ENCODE data around the gene APOA4. TPM values are rescaled to one million over a fixed set of nuclear protein-coding genes. Genes with fewer than 3 reads are reported as not detected.
A peak's percentile ranks its signal among the peaks of the same experiment; 100 is the strongest.

The APOA4 gene
- total RNA-seq, 2 experiments from 2014 or later, result not detected

GRCh38 chr11:116825434-116825833, 2.3 kb upstream of the APOA4 start:
- no peak overlapping the region for H3K4me3 Mint-ChIP-seq
- no peaks in the 10 kb centered on the region for H3K9me3 Mint-ChIP-seq
- no peaks in the 10 kb centered on the region for H3K36me3 Mint-ChIP-seq (ENCODE audit: low read depth)
- no peak overlapping the region for H3K27ac Mint-ChIP-seq
- CTCF ChIA-PET, result interaction anchor here (1.0 kb wide), 1 partner anchor 10 kb away, joined by 3 read pairs; no protein-coding TSS in a partner anchor
- POLR2A ChIA-PET, result no interaction called here
- H3K27me3 Mint-ChIP-seq, result no peaks in the 10 kb centered on the region
- no peak for DNase-seq
- H3K4me1 Mint-ChIP-seq, result no peaks in the 10 kb centered on the region

GRCh38 chr11:116822575-116822974, 529 bp downstream of the APOA4 start:
- POLR2A ChIA-PET, result no interaction called here
- Mint-ChIP-seq H3K27me3 (no peaks in the 10 kb centered on the region), H3K4me1 (no peaks in the 10 kb centered on the region), H3K4me3 (no peak overlapping the region), H3K9me3 (no peaks in the 10 kb centered on the region), H3K36me3 (ENCODE audit: low read depth) (no peaks in the 10 kb centered on the region), H3K27ac (no peak overlapping the region)
- DNase-seq, result no peak
- CTCF ChIA-PET, result interaction anchor here (1.1 to 2.4 kb wide), 4 partner anchors 13 to 405 kb away, joined by 3 to 14 read pairs (median 4); no protein-coding TSS in a partner anchor

- Mint-ChIP-seq H3K36me3 (ENCODE audit: low read depth) (no peaks in the 10 kb centered on the region), H3K27ac (no peak overlapping the region), H3K9me3 (no peaks in the 10 kb centered on the region), H3K4me1 (no peaks in the 10 kb centered on the region), H3K27me3 (no peaks in the 10 kb centered on the region), H3K4me3 (no peak overlapping the region)
- ChIA-PET POLR2A (no interaction called here), CTCF (interaction anchor here (0.9 to 2.4 kb wide), 4 partner anchors 10 to 41 kb away, joined by 3 to 14 read pairs (median 3); no protein-coding TSS in a partner anchor)
- no peak for DNase-seq
These were observed 1.8 kb downstream of the APOA4 start for GRCh38 chr11:116821050-116821918.

GRCh38 chr11:116819049-116819448, 4.1 kb downstream of the APOA4 start:
- H3K27ac Mint-ChIP-seq, result no peak overlapping the region
- no peaks in the 10 kb centered on the region for H3K4me1 Mint-ChIP-seq
- H3K9me3 Mint-ChIP-seq, result no peaks in the 10 kb centered on the region
- no peaks in the 10 kb centered on the region for H3K36me3 Mint-ChIP-seq (ENCODE audit: low read depth)
- POLR2A ChIA-PET, result no interaction called here
- no peak overlapping the region for H3K4me3 Mint-ChIP-seq
- H3K27me3 Mint-ChIP-seq, result no peaks in the 10 kb centered on the region
- CTCF ChIA-PET, result interaction anchor here (1.4 kb wide), 1 partner anchor 17 kb away, joined by 5 read pairs; no protein-coding TSS in a partner anchor
- DNase-seq, result no peak

- Mint-ChIP-seq H3K27me3 (peaks cover 2% of the 10 kb centered on the region), H3K36me3 (ENCODE audit: low read depth) (no peaks in the 10 kb centered on the region), H3K9me3 (no peaks in the 10 kb centered on the region), H3K4me1 (no peaks in the 10 kb centered on the region), H3K4me3 (no peak overlapping the region), H3K27ac (no peak overlapping the region)
- POLR2A ChIA-PET, result no interaction called here
- no peak for DNase-seq
- CTCF ChIA-PET, result no interaction called here
These were observed 8.6 kb downstream of the APOA4 start for GRCh38 chr11:116814502-116814901.

- ChIA-PET CTCF (no interaction called here), POLR2A (interaction anchor here (0.6 kb wide), 1 partner anchor 263 kb away, joined by 3 read pairs; no protein-coding TSS in a partner anchor)
- no peaks in the 10 kb centered on the region for H3K36me3 Mint-ChIP-seq (ENCODE audit: low read depth)
- no peak overlapping the region for H3K27ac Mint-ChIP-seq
- peaks cover 2% of the 10 kb centered on the region for H3K27me3 Mint-ChIP-seq
- H3K4me1 Mint-ChIP-seq, result no peaks in the 10 kb centered on the region
- H3K9me3 Mint-ChIP-seq, result no peaks in the 10 kb centered on the region
- no peak for DNase-seq
- no peak overlapping the region for H3K4me3 Mint-ChIP-seq
These were observed 9.2 kb downstream of the APOA4 start for GRCh38 chr11:116813781-116814471.

- Mint-ChIP-seq H3K36me3 (ENCODE audit: low read depth) (no peaks in the 10 kb centered on the region), H3K9me3 (no peaks in the 10 kb centered on the region), H3K4me3 (no peak overlapping the region), H3K27ac (no peak overlapping the region), H3K4me1 (no peaks in the 10 kb centered on the region), H3K27me3 (peaks cover 2% of the 10 kb centered on the region)
- ChIA-PET CTCF (interaction anchor here (0.8 to 1.0 kb wide), 2 partner anchors 10 to 96 kb away, joined by 3 read pairs; partner anchors contain the start of gene APOA4), POLR2A (no interaction called here)
- DNase-seq, result no peak
These were observed 9.9 kb downstream of the APOA4 start for GRCh38 chr11:116813170-116813569.

- ChIA-PET CTCF (interaction anchor here (0.8 to 1.0 kb wide), 2 partner anchors 11 to 97 kb away, joined by 3 read pairs; partner anchors contain the start of gene APOA4), POLR2A (no interaction called here)
- no peak for DNase-seq
- H3K4me1 Mint-ChIP-seq, result no peaks in the 10 kb centered on the region
- peaks cover 2% of the 10 kb centered on the region for H3K27me3 Mint-ChIP-seq
- no peak overlapping the region for H3K27ac Mint-ChIP-seq
- no peaks in the 10 kb centered on the region for H3K9me3 Mint-ChIP-seq
- no peaks in the 10 kb centered on the region for H3K36me3 Mint-ChIP-seq (ENCODE audit: low read depth)
- no peak overlapping the region for H3K4me3 Mint-ChIP-seq
These were observed 11.0 kb downstream of the APOA4 start for GRCh38 chr11:116812109-116812508.

GRCh38 chr11:116811194-116811593, 11.9 kb downstream of the APOA4 start:
- no peak overlapping the region for H3K4me3 Mint-ChIP-seq
- H3K9me3 Mint-ChIP-seq, result no peaks in the 10 kb centered on the region
- POLR2A ChIA-PET, result interaction anchor here (0.7 kb wide), 1 partner anchor 16 kb away, joined by 3 read pairs; no protein-coding TSS in a partner anchor
- no peaks in the 10 kb centered on the region for H3K4me1 Mint-ChIP-seq
- CTCF ChIA-PET, result interaction anchor here (0.6 to 1.7 kb wide), 3 partner anchors 9 to 294 kb away, joined by 3 to 5 read pairs (median 5); no protein-coding TSS in a partner anchor
- peaks cover 2% of the 10 kb centered on the region for H3K27me3 Mint-ChIP-seq
- no peaks in the 10 kb centered on the region for H3K36me3 Mint-ChIP-seq (ENCODE audit: low read depth)
- no peak for DNase-seq
- no peak overlapping the region for H3K27ac Mint-ChIP-seq

- Mint-ChIP-seq H3K27me3 (peaks cover 3% of the 10 kb centered on the region), H3K9me3 (no peaks in the 10 kb centered on the region), H3K27ac (no peak overlapping the region), H3K4me3 (no peak overlapping the region), H3K4me1 (no peaks in the 10 kb centered on the region), H3K36me3 (ENCODE audit: low read depth) (no peaks in the 10 kb centered on the region)
- DNase-seq, result no peak
- ChIA-PET POLR2A (no interaction called here), CTCF (no interaction called here)
These were observed 14.6 kb downstream of the APOA4 start for GRCh38 chr11:116808262-116809175.

GRCh38 chr11:116807601-116808261, 15.4 kb downstream of the APOA4 start:
- ChIA-PET CTCF (no interaction called here), POLR2A (no interaction called here)
- DNase-seq, result no peak
- Mint-ChIP-seq H3K4me1 (no peaks in the 10 kb centered on the region), H3K27ac (peak overlapping the region; percentile 14), H3K36me3 (ENCODE audit: low read depth) (no peaks in the 10 kb centered on the region), H3K9me3 (no peaks in the 10 kb centered on the region), H3K27me3 (peaks cover 3% of the 10 kb centered on the region), H3K4me3 (no peak overlapping the region)

GRCh38 chr11:116804001-116804400, 19.1 kb downstream of the APOA4 start:
- Mint-ChIP-seq H3K36me3 (ENCODE audit: low read depth) (no peaks in the 10 kb centered on the region), H3K27me3 (peaks cover 11% of the 10 kb centered on the region), H3K4me1 (no peaks in the 10 kb centered on the region), H3K9me3 (no peaks in the 10 kb centered on the region), H3K27ac (no peak overlapping the region), H3K4me3 (no peak overlapping the region)
- POLR2A ChIA-PET, result no interaction called here
- no peak for DNase-seq
- CTCF ChIA-PET, result interaction anchor here (0.9 kb wide), 1 partner anchor 13 kb away, joined by 3 read pairs; no protein-coding TSS in a partner anchor
